Measurements from ENCODE around the gene CPSF7.
"Not testable (repeated sequence)": the region's sequence is repeated elsewhere in the genome, so short reads cannot be mapped to it uniquely, and the experiment has no call there.

The CPSF7 gene

GRCh38 chr11:61429691-61430582 is at the start of gene CPSF7, which contains the start of gene SDHAF2:
Gene CPSF7, minus strand, starts transcription at chr11:61429975. Its CDS starts 740 bp downstream, at chr11:61429235.
Gene SDHAF2, plus strand, starts transcription at chr11:61430124. Its CDS starts 23 bp downstream, at chr11:61430147.
- peak; percentile 90 for DNase-seq

GRCh38 chr11:61477727-61478148 is 48.0 kb upstream of the CPSF7 start:
- DNase-seq = peak; percentile 44

GRCh38 chr11:61477126-61477525 is 47.4 kb upstream of the CPSF7 start:
- DNase-seq = no peak

GRCh38 chr11:61476371-61476770 is 46.6 kb upstream of the CPSF7 start:
- DNase-seq = no peak

- no peak for DNase-seq
These were observed 45.7 kb upstream of the CPSF7 start for GRCh38 chr11:61475433-61475832.

- no peak for DNase-seq
These were observed 44.4 kb upstream of the CPSF7 start for GRCh38 chr11:61474013-61474643.

GRCh38 chr11:61473370-61474012 is 43.7 kb upstream of the CPSF7 start:
- DNase-seq = no peak

GRCh38 chr11:61472868-61473267 is 43.1 kb upstream of the CPSF7 start:
- DNase-seq = no peak

GRCh38 chr11:61472282-61472681 is 42.5 kb upstream of the CPSF7 start:
- no peak for DNase-seq

GRCh38 chr11:61468002-61468401 is 38.2 kb upstream of the CPSF7 start:
- DNase-seq = no peak

GRCh38 chr11:61467602-61468001 is 37.8 kb upstream of the CPSF7 start:
- not testable (repeated sequence) for DNase-seq

- no peak for DNase-seq
These were observed 31.2 kb upstream of the CPSF7 start for GRCh38 chr11:61460986-61461385.

- peak; percentile 93 for DNase-seq
These were observed 30.7 kb upstream of the CPSF7 start for GRCh38 chr11:61460474-61460881.

GRCh38 chr11:61454520-61454919 is 24.7 kb upstream of the CPSF7 start:
- DNase-seq = no peak

GRCh38 chr11:61453695-61454094 is 23.9 kb upstream of the CPSF7 start:
- DNase-seq = no peak

GRCh38 chr11:61452825-61453224 is 23.1 kb upstream of the CPSF7 start:
- DNase-seq = no peak

- no peak for DNase-seq
These were observed 18.8 kb upstream of the CPSF7 start for GRCh38 chr11:61448552-61448927.

- DNase-seq = no peak
These were observed 18.1 kb upstream of the CPSF7 start for GRCh38 chr11:61447601-61448551.

- DNase-seq = peak; percentile 91
These were observed 16.5 kb upstream of the CPSF7 start for GRCh38 chr11:61446211-61446651.

- DNase-seq = no peak
These were observed 15.7 kb upstream of the CPSF7 start for GRCh38 chr11:61445516-61445915.

- DNase-seq = no peak
These were observed 12.8 kb upstream of the CPSF7 start for GRCh38 chr11:61442616-61443015.

- no peak for DNase-seq
These were observed 9.8 kb upstream of the CPSF7 start for GRCh38 chr11:61439615-61440014.

Data from DMS79 treated with DMSO at 0.1 percent for 48 hours (cell line).